Activated naive CD4-positive, alpha-beta T cell (primary cell): ENCODE measurements around the gene NTN5.
A peak's percentile ranks its signal among the peaks of the same experiment; 100 is the strongest.
"Not testable (repeated sequence)": the region's sequence is repeated elsewhere in the genome, so short reads cannot be mapped to it uniquely, and the experiment has no call there.

Source experiments
- DNase-seq, 4 experiments: peaks; one replicate each; lab custom pipeline; 2025; lab: John Stamatoyannopoulos, UW

The NTN5 gene

DNA sequence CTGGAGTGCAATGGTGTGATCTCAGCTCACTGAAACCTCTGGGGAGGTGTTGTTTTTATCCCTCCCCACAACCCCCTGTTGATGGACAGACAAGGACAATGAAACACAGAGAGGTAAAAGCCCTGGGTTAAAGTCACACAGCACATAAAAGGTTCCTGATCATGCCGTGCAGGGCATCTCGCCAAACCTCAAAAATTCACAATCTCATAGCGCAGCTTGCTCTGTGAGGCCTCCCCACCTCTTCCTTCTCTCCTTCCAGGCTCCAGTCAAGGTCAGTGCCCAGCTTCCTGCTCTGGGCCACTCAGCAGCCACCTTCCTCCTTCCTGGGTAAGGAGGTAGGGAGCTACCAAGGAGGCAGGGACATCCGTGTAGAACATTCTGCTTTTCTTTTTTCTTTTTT is 25.2 kb upstream of the NTN5 start:
- DNase-seq, result no peak

DNA sequence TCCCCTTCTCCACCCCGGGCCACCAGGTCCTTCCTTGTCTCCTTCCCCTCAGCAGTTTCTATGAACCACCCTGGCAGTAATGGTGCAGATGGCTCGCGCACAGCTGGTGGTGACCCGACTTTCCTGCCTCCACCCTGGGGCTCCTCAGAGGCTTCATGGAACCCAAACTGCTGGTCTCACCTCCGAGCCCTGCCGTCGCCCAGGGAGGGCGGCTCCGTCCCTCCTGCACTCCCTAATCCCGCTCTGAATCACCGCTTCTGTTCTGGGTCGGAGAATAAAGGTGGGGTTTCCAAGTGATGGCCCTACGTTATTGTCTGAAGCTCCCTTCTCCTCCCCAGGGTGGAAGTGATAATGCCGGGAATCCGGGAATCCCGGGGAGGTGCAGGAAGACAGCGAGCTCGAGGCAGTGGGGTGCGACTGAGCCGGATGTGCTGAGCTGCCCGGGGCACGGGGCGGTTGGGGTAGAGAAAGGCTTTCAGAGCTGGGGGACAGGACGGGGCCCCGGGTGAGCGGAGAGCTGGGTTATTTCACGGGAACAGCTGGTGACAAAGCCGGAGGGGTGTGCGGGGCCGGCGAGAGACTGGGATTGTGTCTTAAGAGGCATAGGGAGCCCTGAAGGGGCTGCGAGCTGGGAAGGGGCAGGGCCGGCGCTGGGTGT is 23.7 kb upstream of the NTN5 start:
- peak in 1 of 4 experiments; percentile 13 for DNase-seq

DNA sequence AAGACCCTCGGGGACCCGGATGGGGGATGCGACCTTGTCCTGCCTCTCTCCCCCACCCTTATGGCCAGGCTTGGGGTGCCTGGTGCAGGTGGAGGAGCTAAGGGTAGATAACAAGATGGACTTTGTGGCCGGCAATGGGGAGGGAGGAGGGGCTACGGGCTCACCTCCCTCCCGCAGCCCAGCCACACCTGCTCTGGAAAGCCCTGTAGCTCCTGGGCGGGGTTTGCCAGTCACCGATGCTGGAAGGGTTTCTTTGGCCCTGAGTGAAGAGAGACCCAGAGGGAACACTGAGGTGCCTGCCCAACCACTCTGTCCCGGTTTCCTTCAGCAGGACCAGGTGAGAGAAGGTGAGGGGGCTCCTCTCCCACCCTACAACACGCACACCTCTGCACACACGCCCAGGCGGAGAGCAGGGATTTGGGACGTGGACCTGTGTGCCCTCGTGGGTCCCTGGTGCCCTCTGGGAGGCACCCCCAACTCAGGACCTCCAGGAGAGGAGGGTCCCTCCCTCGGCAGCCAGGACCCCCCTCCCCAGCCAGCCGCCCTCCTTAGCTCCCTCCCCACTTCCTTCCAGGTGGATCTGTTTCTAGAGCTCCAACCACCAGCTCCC is 23.0 kb upstream of the NTN5 start, which contains the start of gene FUT2:
Gene FUT2 (plus strand): TSS at position 229 of the 610 bp plus-strand sequence. CDS start 6,986 bp downstream, outside the sequence.
- DNase-seq, result no peak

DNA sequence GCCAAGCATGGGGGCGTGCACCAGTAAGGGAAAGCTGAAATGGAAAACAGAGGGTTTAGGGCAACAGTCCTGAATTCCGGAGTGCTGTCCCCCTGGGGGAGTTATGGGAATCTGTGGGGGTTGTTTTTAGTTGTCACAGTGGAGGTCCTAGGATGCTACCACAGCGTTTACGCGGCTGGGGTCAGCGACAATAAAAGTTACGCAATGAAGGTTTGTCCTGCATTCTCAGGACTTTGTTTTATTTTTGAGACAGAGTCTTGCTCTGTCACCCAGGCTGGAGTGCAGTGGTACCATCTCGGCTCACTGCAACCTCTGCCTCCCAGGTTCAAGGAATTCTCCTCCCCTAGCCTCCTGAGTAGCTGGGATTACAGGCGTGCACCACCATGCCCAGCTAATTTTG is 20.8 kb upstream of the NTN5 start:
- not testable (repeated sequence) for DNase-seq

DNA sequence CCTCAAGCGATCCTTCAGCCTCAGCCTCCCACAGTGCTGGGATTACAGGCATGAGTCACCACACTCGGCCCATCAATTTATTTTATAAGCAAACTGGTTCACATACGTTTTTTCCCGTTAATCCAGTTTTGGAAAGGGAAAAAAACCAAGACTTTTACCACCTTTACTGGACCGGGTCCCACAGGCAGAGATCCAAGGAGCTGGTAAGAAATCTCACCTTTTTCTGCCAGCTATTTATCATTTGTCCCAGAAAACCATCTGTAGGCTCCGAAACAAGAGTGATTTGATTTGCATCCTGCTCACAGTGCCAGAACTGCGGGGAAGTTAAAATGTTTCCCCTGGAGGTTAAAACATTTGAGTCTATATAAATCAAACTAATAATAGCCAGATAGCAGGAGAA is 16.6 kb upstream of the NTN5 start:
- no peak for DNase-seq

DNA sequence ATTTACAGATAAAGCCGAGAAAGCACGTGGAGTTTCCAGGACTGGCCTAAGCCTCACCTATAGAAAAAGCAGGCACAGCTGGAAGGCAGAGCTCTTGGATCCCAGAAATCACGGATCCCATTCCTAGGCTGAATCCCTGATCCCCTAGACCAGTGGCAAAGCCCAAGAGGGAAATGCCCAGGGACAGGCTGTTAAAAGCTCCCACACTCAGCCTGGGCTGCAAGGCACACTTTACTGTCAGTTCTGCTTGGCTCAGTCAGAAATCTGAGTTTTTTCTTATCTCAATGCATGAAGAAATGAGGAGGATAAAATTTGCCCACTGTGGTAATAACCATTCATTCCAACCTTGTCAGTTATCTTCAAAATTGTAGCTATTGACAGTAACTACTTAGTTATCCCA is 15.0 kb upstream of the NTN5 start:
- DNase-seq, result no peak

DNA sequence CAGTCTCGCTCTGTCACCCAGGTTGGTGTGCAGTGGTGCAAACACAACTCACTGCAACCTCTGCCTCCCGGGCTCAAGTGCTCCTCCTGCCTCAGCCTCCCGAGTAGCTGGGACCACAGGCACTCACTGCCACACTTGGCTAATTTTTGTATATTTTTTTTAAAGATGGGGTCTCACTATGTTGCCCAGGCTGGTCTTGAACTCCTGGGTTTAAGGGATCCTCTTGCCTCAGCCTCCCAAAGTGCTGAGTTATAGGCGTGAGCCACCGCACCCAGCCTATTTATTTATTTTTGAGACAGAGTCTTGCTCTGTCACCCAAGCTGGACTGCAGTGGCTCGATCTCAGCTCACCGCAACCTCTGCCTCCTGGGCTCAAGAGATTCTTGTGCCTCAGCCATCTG is 13.8 kb upstream of the NTN5 start:
- DNase-seq, result not testable (repeated sequence)

DNA sequence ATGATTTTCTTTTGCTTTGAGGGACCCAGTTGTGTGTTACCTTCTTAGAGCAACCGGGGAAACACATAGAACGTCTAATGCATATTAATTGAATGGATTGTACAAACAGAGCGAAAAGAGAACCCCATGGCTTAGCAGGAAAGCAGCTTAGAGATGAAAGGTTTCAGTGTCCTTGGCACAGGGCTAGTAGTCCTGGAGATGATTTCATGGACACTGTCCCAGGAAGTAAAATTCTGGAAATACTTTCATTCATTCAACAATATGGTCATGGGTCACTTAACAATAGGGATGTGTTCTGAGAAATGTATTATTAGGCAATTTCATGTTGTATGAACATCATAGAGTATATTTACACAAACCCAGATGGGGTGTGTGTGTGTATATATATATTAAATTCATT is 13.3 kb upstream of the NTN5 start:
- DNase-seq, result no peak

DNA sequence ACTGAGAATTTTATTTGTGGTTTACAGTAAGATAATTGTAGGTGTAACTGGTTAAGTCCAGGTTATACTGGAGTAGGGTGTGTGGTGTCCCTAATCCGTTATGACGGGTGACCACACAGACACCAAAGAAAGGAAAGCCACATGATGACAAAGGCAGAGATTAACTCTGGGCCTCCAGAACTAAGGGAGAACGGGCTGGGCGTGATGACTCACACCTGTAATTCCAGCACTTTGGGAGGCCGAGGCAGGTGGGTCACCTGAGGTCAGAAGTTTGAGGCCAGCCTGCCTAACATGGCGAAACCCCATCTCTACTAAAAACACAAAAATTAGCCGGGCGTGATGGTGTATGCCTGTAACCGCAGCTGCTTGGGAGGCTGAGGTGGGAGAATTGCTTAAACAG is 12.8 kb upstream of the NTN5 start:
- DNase-seq, result no peak

DNA sequence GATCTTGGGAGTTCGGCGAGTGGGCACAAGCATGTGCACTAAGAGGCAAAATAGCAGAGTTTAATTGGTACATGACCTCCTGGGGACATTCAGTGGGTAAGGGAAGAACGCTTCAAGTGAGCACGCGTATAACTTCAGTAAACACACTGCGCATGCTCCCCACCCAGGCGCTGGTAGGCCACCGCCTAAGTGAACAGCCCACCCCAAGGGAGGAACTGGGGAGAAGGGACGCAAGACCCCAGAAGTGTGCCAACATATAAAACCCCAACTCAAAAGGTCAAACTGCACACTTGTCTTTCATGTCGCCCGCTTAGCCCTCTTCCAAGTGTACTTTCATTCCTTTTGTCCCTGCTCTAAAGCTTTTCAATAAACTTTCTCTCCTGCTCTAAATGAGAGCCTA is 10.5 kb upstream of the NTN5 start:
- peak in 1 of 4 experiments; percentile 18 for DNase-seq

DNA sequence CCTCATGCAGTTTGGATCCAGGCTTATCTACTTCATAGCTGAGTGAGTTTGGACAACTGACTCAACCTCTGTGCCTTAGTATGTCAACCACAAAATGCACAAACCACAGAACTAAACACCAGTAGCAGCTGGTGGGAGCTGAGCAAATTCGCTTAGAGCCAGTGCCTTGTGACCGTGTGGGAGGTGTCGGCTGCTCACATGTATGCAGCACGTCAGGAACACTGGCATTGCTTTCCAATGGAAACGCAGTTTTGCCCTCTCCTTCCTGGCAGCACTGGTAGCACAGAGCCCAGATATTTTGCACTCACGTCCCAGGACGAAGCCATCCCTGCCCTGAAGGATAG is 8.3 kb upstream of the NTN5 start:
- DNase-seq, result no peak

DNA sequence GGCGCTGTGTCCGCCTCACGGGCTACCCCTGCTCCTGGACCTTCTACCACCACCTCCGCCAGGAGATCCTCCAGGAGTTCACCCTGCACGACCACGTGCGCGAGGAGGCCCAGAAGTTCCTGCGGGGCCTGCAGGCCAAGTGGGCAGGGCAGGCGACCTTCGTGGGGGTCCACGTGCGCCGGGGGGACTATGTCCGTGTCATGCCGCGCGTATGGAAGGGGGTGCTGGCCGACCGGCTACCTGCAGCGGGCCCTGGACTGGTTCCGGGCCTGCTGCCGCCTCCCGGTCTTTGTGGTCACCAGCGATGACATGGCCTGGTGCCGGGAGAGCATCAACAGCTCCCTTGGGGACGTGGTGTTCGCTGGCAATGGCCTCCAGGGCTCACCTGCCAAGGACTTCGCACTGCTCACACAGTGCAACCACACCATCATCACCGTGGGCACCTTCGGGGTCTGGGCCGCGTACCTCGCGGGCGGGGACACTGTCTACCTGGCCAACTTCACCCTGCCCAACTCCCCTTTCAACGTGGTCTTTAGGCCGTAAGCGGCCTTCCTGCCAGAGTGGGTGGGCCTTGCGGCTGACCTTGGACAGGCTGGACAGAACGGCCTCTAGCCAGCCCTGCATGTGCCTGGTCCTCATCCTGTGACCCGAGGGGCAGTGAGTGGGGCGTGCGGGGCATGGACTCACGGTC is 7.8 kb upstream of the NTN5 start:
- DNase-seq, result no peak

DNA sequence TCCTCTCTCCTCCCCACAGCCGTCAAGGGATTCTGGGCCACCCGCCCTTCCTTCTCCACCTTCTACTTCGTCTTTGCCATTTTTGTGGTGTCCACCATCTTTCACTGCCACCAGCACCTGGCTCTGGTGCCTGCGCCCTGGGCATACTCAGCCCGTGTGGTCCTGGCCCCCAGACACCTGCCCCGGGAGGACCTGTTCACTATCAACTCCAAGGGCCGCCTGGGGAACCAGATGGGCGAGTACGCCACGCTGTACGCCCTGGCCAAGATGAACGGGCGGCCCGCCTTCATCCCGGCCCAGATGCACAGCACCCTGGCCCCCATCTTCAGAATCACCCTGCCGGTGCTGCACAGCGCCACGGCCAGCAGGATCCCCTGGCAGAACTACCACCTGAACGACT is 7.2 kb upstream of the NTN5 start:
- DNase-seq, result not testable (repeated sequence)

DNA sequence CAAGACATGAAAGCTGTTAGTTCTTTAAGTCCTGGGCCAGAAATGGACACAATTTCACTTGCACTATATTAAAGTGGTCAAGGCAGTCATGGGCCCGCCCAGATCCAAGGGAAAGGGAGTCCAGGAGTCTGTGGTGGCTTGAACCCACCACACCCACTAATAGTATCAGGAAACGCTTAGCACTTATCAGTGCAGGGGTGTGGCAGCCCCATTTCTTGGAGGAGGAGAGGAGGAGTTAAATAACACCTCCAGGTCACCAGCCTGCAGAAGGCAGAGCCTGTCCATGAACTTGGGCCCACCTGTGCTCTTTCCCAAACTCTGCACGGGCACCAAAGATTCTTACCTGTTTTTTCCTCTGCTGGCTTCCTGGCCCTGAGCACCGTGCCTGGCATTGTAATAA is 5.4 kb upstream of the NTN5 start:
- no peak for DNase-seq

DNA sequence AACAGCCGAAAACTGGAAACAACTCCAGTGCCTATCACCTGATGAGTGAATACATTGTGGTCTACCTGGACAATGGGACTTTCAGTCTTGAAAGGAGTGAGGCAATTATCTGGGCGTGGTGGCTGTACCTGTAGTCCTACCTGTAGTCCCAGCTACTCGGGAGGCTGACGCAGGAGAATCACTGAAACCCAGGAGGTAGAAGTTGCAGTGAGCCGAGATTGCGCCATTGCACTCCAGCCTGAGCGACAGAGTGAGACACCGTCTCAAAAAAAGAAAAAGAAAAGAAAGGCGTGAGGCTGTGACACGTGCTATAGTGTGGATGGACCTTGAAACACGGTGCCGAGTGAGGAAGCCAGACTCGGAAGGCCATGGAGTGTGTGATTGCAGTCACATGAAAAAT is 4.1 kb upstream of the NTN5 start:
- DNase-seq, result no peak

DNA sequence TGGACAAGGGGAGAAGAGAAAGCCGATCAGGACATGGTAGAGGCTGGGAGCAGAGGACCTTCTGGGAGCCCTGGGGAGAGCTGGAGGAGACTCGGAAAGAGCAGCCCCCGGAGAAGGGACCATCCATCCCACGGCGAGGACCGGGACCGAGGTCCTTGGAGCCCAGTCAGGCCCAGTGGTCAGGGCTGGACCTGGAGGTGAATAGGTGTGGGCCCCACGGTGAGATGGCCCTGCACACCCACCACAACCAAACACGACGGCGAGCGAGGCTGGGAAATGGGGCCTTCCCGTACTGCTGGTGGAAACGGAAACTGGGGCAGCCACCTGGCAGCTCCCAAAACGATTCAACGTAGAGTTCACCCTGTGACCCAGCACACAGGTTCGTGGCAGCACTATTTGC is 3.7 kb upstream of the NTN5 start:
- DNase-seq, result no peak

DNA sequence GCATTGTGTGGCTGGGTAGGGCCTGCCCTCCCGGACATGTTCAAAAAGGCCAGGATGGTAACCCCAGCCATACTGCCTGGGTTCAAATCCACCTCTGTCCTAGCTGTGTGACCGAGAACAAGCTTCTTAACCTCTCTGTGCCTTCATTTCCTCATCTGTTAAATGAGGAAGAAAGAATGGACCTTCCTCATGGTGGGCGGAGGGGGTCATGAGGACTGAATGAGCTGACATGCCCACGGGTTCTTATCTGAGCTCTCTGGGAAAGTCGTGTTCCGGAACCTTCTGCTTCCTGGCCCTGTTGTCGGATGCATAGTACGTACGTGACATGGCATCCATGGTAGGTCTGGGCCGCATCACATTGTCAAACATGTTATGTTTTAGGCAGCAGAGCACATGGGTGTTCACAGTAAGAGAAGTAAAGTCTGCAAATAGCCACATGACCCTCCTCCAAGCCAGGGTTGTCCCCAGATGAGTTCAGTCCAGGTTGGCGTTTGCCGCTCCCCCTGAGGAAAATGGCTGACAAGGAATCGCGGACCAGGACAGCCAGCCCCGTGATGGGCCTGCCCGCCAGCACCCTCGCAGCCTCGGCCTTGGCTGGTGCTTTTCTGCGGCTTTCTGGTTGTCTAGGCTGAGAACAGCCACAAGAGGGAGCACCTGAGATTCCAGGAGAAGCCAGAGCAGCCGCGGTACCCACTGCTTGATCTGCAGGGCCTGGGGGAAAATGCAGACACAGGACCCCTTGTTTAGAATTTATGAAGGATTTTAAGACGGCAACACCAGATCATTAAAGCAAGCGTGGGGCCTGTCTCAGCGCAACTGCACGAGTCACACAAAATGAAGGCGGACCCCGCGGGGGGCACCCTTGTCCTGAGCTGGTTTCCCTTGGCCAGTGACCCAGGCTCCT is 2.4 kb upstream of the NTN5 start:
- peak; percentile 10 to 62 (median 38) for DNase-seq

DNA sequence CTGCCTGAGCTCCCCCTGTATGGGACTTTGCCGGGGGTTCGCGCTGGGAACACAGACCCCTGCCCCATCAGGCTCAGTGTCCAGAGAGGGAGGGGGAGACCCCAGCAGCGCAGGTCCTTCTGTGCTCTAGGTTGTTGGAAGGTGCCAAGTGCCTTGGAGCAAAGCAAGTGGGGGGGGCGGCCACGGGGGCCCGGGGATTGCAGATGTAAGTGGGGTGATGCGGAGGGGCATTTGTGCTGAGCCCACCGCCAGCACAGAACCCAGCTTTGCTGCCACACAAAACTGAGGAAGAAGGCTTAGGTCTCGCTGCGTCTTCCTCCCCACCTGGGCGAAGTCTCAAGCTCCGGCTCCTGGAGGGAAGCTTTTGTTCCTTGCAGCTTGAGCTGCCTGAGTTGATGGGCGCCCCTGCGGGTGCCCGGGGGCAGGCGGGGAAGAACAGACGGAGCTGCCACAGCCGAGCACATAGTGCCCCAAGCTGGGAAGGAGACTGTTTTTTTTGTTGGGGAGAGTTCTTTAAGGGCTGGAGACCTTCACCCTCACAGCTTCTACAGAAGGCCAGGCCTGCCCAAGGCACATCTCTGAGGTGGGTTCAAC is 1.5 kb upstream of the NTN5 start:
- no peak for DNase-seq

DNA sequence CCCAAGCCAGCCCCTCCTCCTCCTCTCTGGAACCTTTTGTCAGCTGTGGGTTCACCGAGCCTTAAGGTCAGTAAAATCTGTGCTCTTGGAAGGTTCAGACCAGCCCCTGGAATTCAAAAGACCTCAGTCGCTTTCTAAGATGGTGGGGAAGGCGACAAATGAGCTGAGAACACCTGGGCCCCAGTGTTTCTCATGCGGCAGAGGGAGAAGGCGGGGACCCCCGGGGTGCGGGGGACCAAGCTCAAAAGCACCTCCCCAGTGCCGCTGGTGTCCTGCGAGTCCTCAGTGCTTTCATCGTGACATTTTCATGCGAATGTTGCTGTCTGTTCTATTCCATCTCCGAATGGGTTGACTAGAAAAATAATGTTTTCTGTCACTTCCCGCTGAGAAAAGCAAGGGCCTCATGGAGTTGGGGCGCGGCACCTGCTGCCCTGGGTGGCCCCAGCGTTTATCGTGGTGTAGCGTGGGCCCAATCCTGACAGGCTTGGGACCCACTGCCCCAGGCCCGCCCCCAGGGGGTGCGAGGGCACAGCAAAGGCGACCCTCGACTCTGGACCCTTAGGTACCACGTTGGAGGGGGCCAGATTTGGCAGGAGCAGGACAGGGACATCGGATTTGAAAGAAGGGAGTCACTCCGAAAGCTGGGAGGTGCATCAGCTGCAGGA is 751 bp upstream of the NTN5 start:
- DNase-seq, result no peak

DNA sequence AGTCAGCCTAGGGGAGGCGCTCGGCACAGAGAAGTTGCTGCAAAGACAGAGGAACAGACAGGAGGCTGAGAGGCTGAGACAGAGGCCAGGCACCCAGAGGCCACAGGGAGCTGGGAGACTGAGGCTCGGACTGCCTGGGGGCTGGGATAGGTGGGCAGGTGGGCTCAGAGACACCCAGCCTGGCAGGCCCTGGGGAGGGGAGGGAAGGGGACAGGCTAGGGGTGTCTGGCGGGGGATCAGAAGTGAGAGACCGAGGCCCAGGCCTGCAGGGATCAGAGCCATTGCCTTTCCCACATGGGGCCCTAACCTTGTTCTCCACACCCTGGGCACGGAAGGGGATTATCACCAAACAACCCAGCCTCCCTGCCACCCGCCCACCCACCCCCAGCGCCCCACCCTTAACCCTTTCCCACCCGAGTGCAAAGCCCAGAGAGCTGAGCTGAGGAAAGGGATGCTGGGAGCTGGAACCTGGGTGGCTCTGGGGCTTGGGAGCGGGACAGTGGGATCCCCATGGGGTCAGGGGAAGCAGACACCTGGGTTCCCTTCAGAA is 1.3 kb downstream of the NTN5 start:
- no peak for DNase-seq
